ENCODE data around the gene NEK6.

Gene NEK6

GRCh38 chr9:124279531-124280175 lies 21.9 kb downstream of the NEK6 start:
- no peak for DNase-seq (ENCODE audit: low read depth in 2 of 2)

GRCh38 chr9:124280176-124280691 lies 22.5 kb downstream of the NEK6 start:
- DNase-seq (ENCODE audit: low read depth in 2 of 2) = no peak

- DNase-seq (ENCODE audit: low read depth in 2 of 2) = no peak
Measured at GRCh38 chr9:124281931-124282371, 24.2 kb downstream of the NEK6 start.

- DNase-seq (ENCODE audit: low read depth in 2 of 2) = no peak
Measured at GRCh38 chr9:124282442-124283227, 24.9 kb downstream of the NEK6 start.

- DNase-seq (ENCODE audit: low read depth in 2 of 2) = no peak
Measured at GRCh38 chr9:124283228-124283814, 25.6 kb downstream of the NEK6 start.

GRCh38 chr9:124284237-124284831 lies 26.6 kb downstream of the NEK6 start:
- no peak for DNase-seq (ENCODE audit: low read depth in 2 of 2)

GRCh38 chr9:124284940-124285441 lies 27.2 kb downstream of the NEK6 start:
- no peak for DNase-seq (ENCODE audit: low read depth in 2 of 2)

GRCh38 chr9:124285490-124285889 lies 27.7 kb downstream of the NEK6 start:
- no peak for DNase-seq (ENCODE audit: low read depth in 2 of 2)

- peak in 1 of 2 donors; percentile 24 for DNase-seq (ENCODE audit: low read depth in 2 of 2)
Measured at GRCh38 chr9:124285903-124286291, 28.1 kb downstream of the NEK6 start.

- DNase-seq (ENCODE audit: low read depth in 2 of 2) = peak; percentile 7 to 8
Measured at GRCh38 chr9:124286292-124286931, 28.7 kb downstream of the NEK6 start.

- no peak for DNase-seq (ENCODE audit: low read depth in 2 of 2)
Measured at GRCh38 chr9:124290053-124290591, 32.4 kb downstream of the NEK6 start.

GRCh38 chr9:124290743-124291554 lies 33.2 kb downstream of the NEK6 start:
- DNase-seq (ENCODE audit: low read depth in 2 of 2) = no peak

GRCh38 chr9:124291801-124292396 lies 34.1 kb downstream of the NEK6 start:
- no peak for DNase-seq (ENCODE audit: low read depth in 2 of 2)

- DNase-seq (ENCODE audit: low read depth in 2 of 2) = no peak
Measured at GRCh38 chr9:124292696-124293593, 35.2 kb downstream of the NEK6 start.

GRCh38 chr9:124293718-124294506 lies 36.2 kb downstream of the NEK6 start:
- no peak for DNase-seq (ENCODE audit: low read depth in 2 of 2)

GRCh38 chr9:124295159-124295794 lies 37.5 kb downstream of the NEK6 start:
- no peak for DNase-seq (ENCODE audit: low read depth in 2 of 2)

- no peak for DNase-seq (ENCODE audit: low read depth in 2 of 2)
Measured at GRCh38 chr9:124296094-124296493, 38.3 kb downstream of the NEK6 start.
